Smooth muscle cell (in vitro differentiated cells): Measurements from ENCODE around the gene GAREM1. TPM values are rescaled to one million over a fixed set of nuclear protein-coding genes. Genes with fewer than 3 reads are reported as not detected.
A peak's percentile ranks its signal among the peaks of the same experiment; 100 is the strongest.
"Not testable (repeated sequence)": the region's sequence is repeated elsewhere in the genome, so short reads cannot be mapped to it uniquely, and the experiment has no call there.

Source experiments
- DNase-seq: peaks from one replicate; lab custom pipeline; 2025; ENCODE audit not compliant: unreplicated experiment; lab: John Stamatoyannopoulos, UW
- H2AFZ ChIP-seq: fragments of 200-600 bp; sonication (generic); 2 replicates; pipeline ENCODE4 v1.6.0; 2016; ENCODE audit warnings: antibody characterized with exemption, low read depth, mild to moderate bottlenecking
- H3F3A ChIP-seq: fragments of 200-600 bp; sonication (generic); 2 replicates; pipeline ENCODE4 v1.6.0; 2017; ENCODE audit warnings: antibody characterized with exemption, low read depth
- H3K27ac ChIP-seq: fragments of 200-600 bp; sonication (generic); 2 replicates; pipeline ENCODE4 v1.5.1; 2016; ENCODE audit warnings: low read depth, mild to moderate bottlenecking
- H3K27me3 ChIP-seq: fragments of 200-600 bp; sonication (generic); 2 replicates; pipeline ENCODE4 v1.6.1; 2016; ENCODE audit warnings: low read depth, mild to moderate bottlenecking
- H3K36me3 ChIP-seq: fragments of 200-600 bp; sonication (generic); 2 replicates; pipeline ENCODE4 v1.5.1; 2016; ENCODE audit warnings: low read depth
- H3K4me1 ChIP-seq: fragments of 200-600 bp; sonication (generic); 2 replicates; pipeline ENCODE4 v1.5.1; 2016; ENCODE audit warnings: low read depth
- H3K4me2 ChIP-seq: fragments of 200-600 bp; sonication (generic); 2 replicates; pipeline ENCODE4 v1.6.0; 2016; ENCODE audit warnings: mild to moderate bottlenecking
- H3K4me3 ChIP-seq: fragments of 200-600 bp; sonication (generic); 2 replicates; pipeline ENCODE4 v1.5.1; 2016; ENCODE audit warnings: mild to moderate bottlenecking
- H3K79me2 ChIP-seq: fragments of 200-600 bp; sonication (generic); 2 replicates; pipeline ENCODE4 v1.6.0; 2016; ENCODE audit warnings: low read depth, mild to moderate bottlenecking
- H3K9ac ChIP-seq: fragments of 200-600 bp; sonication (generic); 2 replicates; pipeline ENCODE4 v1.6.0; 2016; ENCODE audit warnings: low read depth
- H3K9me3 ChIP-seq: fragments of 200-600 bp; sonication (generic); replicated peaks from 2 replicates; pipeline ENCODE4 v1.5.1; 2016; ENCODE audit warnings: low read depth
- H4K20me1 ChIP-seq: fragments of 200-600 bp; sonication (generic); 2 replicates; pipeline ENCODE4 v1.6.0; 2016; ENCODE audit warnings: low read depth
- CTCF ChIP-seq: fragments of 200-600 bp; sonication (generic); IDR thresholded peaks from 2 replicates; pipeline ENCODE4 v1.5.1; 2017; ENCODE audit warnings: borderline replicate concordance, mild to moderate bottlenecking, antibody characterized with exemption; ENCODE audit not compliant: insufficient read depth, poor library complexity, severe bottlenecking
- WGBS: methylation state at CpG from one replicate; pipeline ENCODE4 v1.1.7; 2016; ENCODE audit warnings: low lambda C conversion rate; 5-methylcytosine and 5-hydroxymethylcytosine counted together
- polyA plus RNA-seq: library from polyadenylated mRNA; unstranded; fragments of >200 nt; fragmentation: Nextera tagmentation; extraction: Ambion mirVana; gene quantifications from 2 replicates; pipeline ENCODE4 v1.2.1, GENCODE V29; 2016
- total RNA-seq: library from RNA; depleted of rRNA; stranded (reverse); fragments of >200 nt; gene quantifications from 2 replicates; pipeline ENCODE4 v1.2.3, GENCODE V29; 2014

Gene GAREM1
- total and polyA plus RNA-seq, 2 experiments from 2014 or later: 0.33 to 13.4 TPM

GRCh38 chr18:32346671-32347070 lies 124.0 kb downstream of the GAREM1 start:
- 16% methylated on average over 4 of the region's 4 CpGs for WGBS
- H3K4me2 ChIP-seq: peak overlapping the region; percentile 68
- H3K27me3 ChIP-seq: no peaks in the 10 kb centered on the region
- no peaks in the 10 kb centered on the region for H3K36me3 ChIP-seq
- no peaks in the 10 kb centered on the region for H3K9me3 ChIP-seq
- DNase-seq: no peak
- H3K9ac ChIP-seq: no peak overlapping the region
- H3K4me1 ChIP-seq: peaks cover 24% of the 10 kb centered on the region
- peak overlapping the region; percentile 1 for H3K4me3 ChIP-seq
- no peaks in the 10 kb centered on the region for H4K20me1 ChIP-seq
- no peaks in the 10 kb centered on the region for H3K79me2 ChIP-seq
- H2AFZ ChIP-seq: peak overlapping the region; percentile 97
- peaks cover 8% of the 10 kb centered on the region for H3F3A ChIP-seq
- TF ChIP-seq CTCF: no peak
- peak overlapping the region; percentile 76 for H3K27ac ChIP-seq

GRCh38 chr18:32343634-32344033 lies 127.0 kb downstream of the GAREM1 start:
- Histone ChIP-seq H3K79me2 (no peaks in the 10 kb centered on the region), H3K4me2 (no peak overlapping the region), H3K27ac (no peak overlapping the region), H2AFZ (no peak overlapping the region), H3K27me3 (no peaks in the 10 kb centered on the region), H3K9ac (no peak overlapping the region), H3K4me3 (no peak overlapping the region), H3K36me3 (no peaks in the 10 kb centered on the region), H3K9me3 (no peaks in the 10 kb centered on the region), H4K20me1 (no peaks in the 10 kb centered on the region), H3F3A (no peaks in the 10 kb centered on the region), H3K4me1 (peaks cover 16% of the 10 kb centered on the region)
- DNase-seq: no peak
- 98% methylated on average over 3 of the region's 3 CpGs for WGBS
- no peak for TF ChIP-seq CTCF

GRCh38 chr18:32341112-32341511 lies 129.6 kb downstream of the GAREM1 start:
- H3K4me3 ChIP-seq, H3F3A ChIP-seq, H3K36me3 ChIP-seq, H3K4me1 ChIP-seq, H3K27me3 ChIP-seq, H3K27ac ChIP-seq, H3K79me2 ChIP-seq, H4K20me1 ChIP-seq, H3K4me2 ChIP-seq, H2AFZ ChIP-seq, DNase-seq, H3K9me3 ChIP-seq, H3K9ac ChIP-seq: not testable (repeated sequence)
- 96% methylated on average over 3 of the region's 3 CpGs for WGBS

GRCh38 chr18:32339045-32339444 lies 131.6 kb downstream of the GAREM1 start:
- Histone ChIP-seq H3K9me3 (no peaks in the 10 kb centered on the region), H3K4me2 (no peak overlapping the region), H3K27ac (no peak overlapping the region), H3K4me1 (no peaks in the 10 kb centered on the region), H3F3A (peaks cover 7% of the 10 kb centered on the region), H2AFZ (no peak overlapping the region), H3K27me3 (no peaks in the 10 kb centered on the region), H4K20me1 (no peaks in the 10 kb centered on the region), H3K4me3 (no peak overlapping the region), H3K79me2 (no peaks in the 10 kb centered on the region), H3K9ac (no peak overlapping the region), H3K36me3 (no peaks in the 10 kb centered on the region)
- WGBS: 93% methylated on average over 2 of the region's 2 CpGs
- no peak for TF ChIP-seq CTCF
- no peak for DNase-seq
